Mesendoderm (in vitro differentiated cells): Measurements from ENCODE around the gene ARHGAP26.

Experiments
- DNase-seq: peaks from one replicate; pipeline ENCODE4 v3.0.0; 2013
- H2AK5ac ChIP-seq: 2 replicates; pipeline ENCODE4 v1.6.1; 2013; ENCODE audit warnings: low read length, inconsistent platforms
- H2BK120ac ChIP-seq: 2 replicates; pipeline ENCODE4 v1.6.1; 2013; ENCODE audit warnings: low read depth, mild to moderate bottlenecking, low read length, moderate library complexity, mixed read lengths
- H2BK15ac ChIP-seq: replicated peaks from 2 replicates; pipeline ENCODE4 v1.6.1; 2013; ENCODE audit warnings: low read depth, mild to moderate bottlenecking, moderate library complexity
- H2BK5ac ChIP-seq: 2 replicates; pipeline ENCODE4 v1.6.1; 2013; ENCODE audit warnings: low read length, inconsistent platforms
- H3K18ac ChIP-seq: 2 replicates; pipeline ENCODE4 v1.6.1; 2013; ENCODE audit warnings: mild to moderate bottlenecking, low read length, mixed read lengths
- H3K23ac ChIP-seq: one replicate; pipeline ENCODE4 v1.6.1; 2013; ENCODE audit warnings: low read length
- H3K27ac ChIP-seq: 2 replicates; pipeline ENCODE4 v1.5.1; 2013; ENCODE audit warnings: low read depth, mild to moderate bottlenecking, inconsistent platforms, low read length, moderate library complexity
- H3K27me3 ChIP-seq: 2 replicates; pipeline ENCODE4 v1.6.1; 2013; ENCODE audit warnings: low read length, control low read depth, mild to moderate bottlenecking, inconsistent platforms; ENCODE audit not compliant: insufficient read depth, poor library complexity
- H3K36me3 ChIP-seq: 2 replicates; pipeline ENCODE4 v1.6.1; 2013; ENCODE audit warnings: low read length, inconsistent platforms; ENCODE audit not compliant: control insufficient read depth, insufficient read depth
- H3K4ac ChIP-seq: one replicate; pipeline ENCODE4 v1.6.1; 2013; ENCODE audit warnings: low read depth, mild to moderate bottlenecking, low read length, moderate library complexity
- H3K4me1 ChIP-seq: 2 replicates; pipeline ENCODE4 v1.6.1; 2013; ENCODE audit warnings: low read depth, low read length, inconsistent platforms; ENCODE audit not compliant: control insufficient read depth
- H3K4me2 ChIP-seq: 2 replicates; pipeline ENCODE4 v1.6.1; 2013; ENCODE audit warnings: low read length
- H3K4me3 ChIP-seq: 2 replicates; pipeline ENCODE4 v1.5.1; 2013; ENCODE audit warnings: mild to moderate bottlenecking, low read length
- H3K56ac ChIP-seq: one replicate; pipeline ENCODE4 v1.6.1; 2013; ENCODE audit warnings: low read length
- H3K79me1 ChIP-seq: 2 replicates; pipeline ENCODE4 v1.6.1; 2013; ENCODE audit warnings: low read length, inconsistent platforms
- H3K79me2 ChIP-seq: 2 replicates; pipeline ENCODE4 v1.6.1; 2013; ENCODE audit warnings: mild to moderate bottlenecking, low read length; ENCODE audit not compliant: control insufficient read depth, insufficient read depth
- H3K9ac ChIP-seq: 2 replicates; pipeline ENCODE4 v1.6.1; 2013; ENCODE audit warnings: low read length, inconsistent platforms
- H4K5ac ChIP-seq: one replicate; pipeline ENCODE4 v1.6.1; 2013; ENCODE audit warnings: low read length
- H4K8ac ChIP-seq: one replicate; pipeline ENCODE4 v1.6.1; 2013; ENCODE audit warnings: low read depth, mild to moderate bottlenecking, control low read depth, low read length, moderate library complexity
- WGBS: extraction: QIAGEN DNeasy Blood & Tissue Kit; methylation state at CpG from one replicate; pipeline ENCODE4 v1.1.7; 2013; ENCODE audit warnings: low lambda C conversion rate, missing lambda C conversion rate; ENCODE audit not compliant: insufficient coverage; ENCODE audit errors: extremely low coverage; 5-methylcytosine and 5-hydroxymethylcytosine counted together

The ARHGAP26 gene

DNA sequence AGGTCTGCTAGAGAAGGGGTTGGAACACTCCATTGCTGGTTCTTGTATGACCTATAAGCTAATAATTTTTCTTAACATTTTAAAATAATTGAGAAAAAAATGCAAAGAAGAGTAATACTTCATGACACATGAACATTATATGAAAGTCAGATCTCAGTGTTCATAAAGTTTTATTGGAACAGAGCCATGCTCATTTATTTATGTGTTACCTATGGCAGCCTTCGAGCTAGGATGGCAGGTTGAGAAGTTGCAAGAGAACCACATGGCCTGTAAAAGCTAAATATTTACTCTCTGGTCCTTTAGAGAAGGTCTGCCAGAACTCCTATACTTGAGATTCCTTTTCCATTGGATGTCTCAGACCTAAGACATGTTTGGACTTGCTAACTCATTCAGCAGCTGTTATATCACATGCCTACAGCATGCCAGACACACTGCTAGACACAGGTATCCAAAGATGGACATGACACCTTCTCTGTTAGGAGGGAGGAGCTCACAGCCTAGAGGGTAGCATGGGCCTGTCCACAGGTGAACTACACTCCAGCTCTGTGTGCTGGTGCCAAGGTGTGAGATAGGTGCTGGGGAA, 304.3 kb downstream of the ARHGAP26 start:
- no CpG with 5 or more reads among the region's 1 CpG for WGBS
- no peak for DNase-seq
- no peaks in the 10 kb centered on the region for H3K36me3 ChIP-seq

DNA sequence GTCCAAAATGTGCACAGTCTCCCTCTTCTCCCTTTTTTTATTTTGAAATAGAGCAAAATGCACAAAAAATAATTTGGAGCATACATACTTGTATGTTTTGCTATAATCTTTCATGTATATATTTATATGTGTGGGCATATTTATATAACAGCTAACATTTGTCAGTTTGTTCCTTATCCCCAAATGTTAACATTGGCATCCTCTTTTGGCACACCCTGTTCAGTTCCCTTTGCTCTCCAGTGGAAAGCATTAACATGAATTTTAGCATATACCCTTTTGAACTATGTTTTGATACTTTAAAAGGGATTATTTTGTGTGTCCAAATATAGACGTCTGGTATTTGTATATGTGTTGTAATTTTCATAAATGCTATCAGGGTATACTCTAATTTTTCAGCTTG, 306.2 kb downstream of the ARHGAP26 start:
- Histone ChIP-seq H3K27ac (no peak overlapping the region), H3K36me3 (no peaks in the 10 kb centered on the region), H3K4me1 (peaks cover 7% of the 10 kb centered on the region), H2BK5ac (no peak overlapping the region), H3K79me1 (no peaks in the 10 kb centered on the region), H3K9ac (no peak overlapping the region), H3K79me2 (no peaks in the 10 kb centered on the region), H3K18ac (no peak overlapping the region), H3K27me3 (no peaks in the 10 kb centered on the region), H2BK15ac (no peak overlapping the region), H3K23ac (no peak overlapping the region), H3K4me3 (no peak overlapping the region), H3K4me2 (no peak overlapping the region), H4K5ac (no peak overlapping the region), H2BK120ac (no peak overlapping the region), H3K56ac (no peak overlapping the region), H3K4ac (no peak overlapping the region), H2AK5ac (no peak overlapping the region), H4K8ac (no peak overlapping the region)
- DNase-seq: no peak
- WGBS: no CpG with 5 or more reads among the region's 1 CpG

More for the DNA sequence above, 304.3 kb downstream of the ARHGAP26 start:
- peaks cover 7% of the 10 kb centered on the region for H3K4me1 ChIP-seq
- no peaks in the 10 kb centered on the region for H3K79me2 ChIP-seq
- no peak overlapping the region for H3K23ac ChIP-seq
- no peak overlapping the region for H2BK15ac ChIP-seq
- no peak overlapping the region for H2BK5ac ChIP-seq
- H3K9ac ChIP-seq: no peak overlapping the region
- no peak overlapping the region for H3K56ac ChIP-seq
- H3K27ac ChIP-seq: no peak overlapping the region
- H2BK120ac ChIP-seq: no peak overlapping the region
- H3K4me3 ChIP-seq: no peak overlapping the region
- no peak overlapping the region for H4K5ac ChIP-seq
- H3K27me3 ChIP-seq: no peaks in the 10 kb centered on the region
- H3K18ac ChIP-seq: no peak overlapping the region
- no peak overlapping the region for H3K4me2 ChIP-seq
- H4K8ac ChIP-seq: no peak overlapping the region
- no peaks in the 10 kb centered on the region for H3K79me1 ChIP-seq
- no peak overlapping the region for H3K4ac ChIP-seq
- H2AK5ac ChIP-seq: no peak overlapping the region

DNA sequence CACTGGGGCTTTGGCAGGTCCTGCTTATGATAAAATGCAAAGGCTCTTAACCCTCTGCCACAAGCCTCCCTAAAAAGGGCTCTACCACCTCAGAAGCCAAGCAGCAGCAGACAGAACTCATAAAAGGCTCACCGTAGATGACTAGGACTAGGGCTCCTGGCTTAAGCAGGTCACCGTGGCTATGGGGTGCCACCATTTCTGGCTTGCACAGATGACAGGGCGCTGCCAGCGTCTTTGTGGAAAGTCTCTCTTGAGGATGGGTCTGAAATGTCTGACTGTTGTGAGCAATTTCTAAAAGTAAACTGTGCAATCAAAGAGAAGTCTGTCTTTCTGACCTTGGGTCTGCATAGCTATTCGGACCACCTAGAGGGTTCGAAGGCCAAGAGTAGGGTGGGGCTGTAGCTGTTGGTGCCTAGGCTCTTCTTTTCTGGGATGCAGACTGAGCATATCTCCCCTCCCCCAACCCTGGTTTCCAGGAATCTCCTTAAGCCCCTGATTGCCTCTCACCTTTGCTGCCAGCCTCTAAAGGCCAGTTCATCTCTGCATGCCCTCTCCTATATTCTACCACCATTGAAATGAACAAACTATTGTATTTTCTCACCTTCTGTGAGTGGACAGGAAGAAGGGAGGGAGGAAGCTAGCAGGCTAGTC, 307.4 kb downstream of the ARHGAP26 start:
- H3K4me3 ChIP-seq: no peak overlapping the region

DNA sequence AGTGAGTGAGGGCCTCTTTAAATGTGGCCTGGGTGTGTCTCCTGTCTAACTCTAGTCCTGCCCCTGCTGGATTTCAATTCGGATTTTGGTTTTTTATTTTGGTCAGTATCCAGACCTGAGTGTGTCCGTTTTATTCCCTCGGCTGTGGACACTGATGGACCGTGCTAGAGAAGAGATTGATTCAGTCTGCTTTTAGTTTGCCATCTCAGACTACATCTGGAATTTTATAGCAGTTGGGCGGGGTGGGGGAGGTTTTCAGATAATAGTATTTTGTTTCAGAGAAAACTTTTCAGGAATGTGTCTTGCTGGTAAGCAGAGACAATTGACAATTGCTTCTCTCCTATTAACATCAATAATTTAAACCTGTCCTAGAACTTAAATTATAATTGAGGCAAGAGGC, 308.1 kb downstream of the ARHGAP26 start:
- H3K4ac ChIP-seq: peak overlapping the region; percentile 50
- H3K9ac ChIP-seq: no peak overlapping the region
- H3K36me3 ChIP-seq: no peaks in the 10 kb centered on the region
- peaks cover 7% of the 10 kb centered on the region for H3K4me1 ChIP-seq
- H3K23ac ChIP-seq: no peak overlapping the region
- no peak for DNase-seq
- H4K8ac ChIP-seq: no peak overlapping the region
- no peaks in the 10 kb centered on the region for H3K79me2 ChIP-seq
- no peaks in the 10 kb centered on the region for H3K27me3 ChIP-seq
- no CpG with 5 or more reads among the region's 5 CpGs for WGBS
- no peak overlapping the region for H2AK5ac ChIP-seq
- no peak overlapping the region for H4K5ac ChIP-seq
- H3K18ac ChIP-seq: peak overlapping the region; percentile 85
- no peak overlapping the region for H2BK120ac ChIP-seq
- no peaks in the 10 kb centered on the region for H3K79me1 ChIP-seq
- no peak overlapping the region for H3K4me3 ChIP-seq
- H2BK5ac ChIP-seq: no peak overlapping the region
- H2BK15ac ChIP-seq: no peak overlapping the region
- peak overlapping the region; percentile 37 for H3K56ac ChIP-seq
- no peak overlapping the region for H3K27ac ChIP-seq
- no peak overlapping the region for H3K4me2 ChIP-seq

More for the DNA sequence above, 307.4 kb downstream of the ARHGAP26 start:
- Histone ChIP-seq H3K27ac (no peak overlapping the region), H3K56ac (no peak overlapping the region), H4K8ac (no peak overlapping the region), H3K4me2 (no peak overlapping the region), H3K79me1 (no peaks in the 10 kb centered on the region), H3K36me3 (no peaks in the 10 kb centered on the region), H2BK120ac (peak overlapping the region; percentile 77), H3K23ac (no peak overlapping the region), H3K27me3 (no peaks in the 10 kb centered on the region), H3K18ac (peak overlapping the region; percentile 85), H4K5ac (no peak overlapping the region), H2AK5ac (no peak overlapping the region), H2BK15ac (no peak overlapping the region), H3K4ac (peak overlapping the region; percentile 72), H3K9ac (no peak overlapping the region), H2BK5ac (no peak overlapping the region), H3K4me1 (peaks cover 7% of the 10 kb centered on the region), H3K79me2 (no peaks in the 10 kb centered on the region)
- DNase-seq: no peak
- WGBS: no CpG with 5 or more reads among the region's 6 CpGs

DNA sequence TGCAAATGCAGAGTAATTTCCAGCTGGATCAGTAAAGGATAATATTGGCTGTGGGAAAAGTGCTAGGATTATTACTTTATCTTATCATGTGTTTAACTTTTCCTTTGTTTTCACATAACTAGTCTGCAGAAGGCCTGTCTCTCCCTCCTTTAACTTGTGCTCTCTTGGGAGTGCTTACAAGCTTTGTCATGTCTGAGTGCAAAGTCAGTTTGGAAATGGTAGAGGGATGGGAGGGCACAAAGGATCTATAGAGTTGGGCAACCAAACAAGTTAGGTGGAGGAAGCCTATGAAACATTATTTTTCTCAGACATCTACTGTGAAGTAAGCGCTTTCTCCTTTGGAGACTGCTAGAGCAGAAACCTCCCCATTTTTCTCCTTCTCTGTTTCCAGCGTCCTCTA, 308.8 kb downstream of the ARHGAP26 start:
- Histone ChIP-seq H2AK5ac (no peak overlapping the region), H3K23ac (no peak overlapping the region), H2BK120ac (no peak overlapping the region), H3K56ac (no peak overlapping the region), H3K27ac (no peak overlapping the region), H4K8ac (no peak overlapping the region), H3K4me1 (peaks cover 7% of the 10 kb centered on the region), H3K4me3 (no peak overlapping the region), H3K4ac (no peak overlapping the region), H3K79me2 (no peaks in the 10 kb centered on the region), H3K18ac (peak overlapping the region; percentile 16), H3K9ac (no peak overlapping the region), H3K27me3 (no peaks in the 10 kb centered on the region), H3K36me3 (no peaks in the 10 kb centered on the region), H4K5ac (no peak overlapping the region), H3K79me1 (no peaks in the 10 kb centered on the region), H2BK5ac (no peak overlapping the region), H2BK15ac (no peak overlapping the region), H3K4me2 (no peak overlapping the region)
- WGBS: no CpG with 5 or more reads among the region's 2 CpGs
- DNase-seq: no peak

DNA sequence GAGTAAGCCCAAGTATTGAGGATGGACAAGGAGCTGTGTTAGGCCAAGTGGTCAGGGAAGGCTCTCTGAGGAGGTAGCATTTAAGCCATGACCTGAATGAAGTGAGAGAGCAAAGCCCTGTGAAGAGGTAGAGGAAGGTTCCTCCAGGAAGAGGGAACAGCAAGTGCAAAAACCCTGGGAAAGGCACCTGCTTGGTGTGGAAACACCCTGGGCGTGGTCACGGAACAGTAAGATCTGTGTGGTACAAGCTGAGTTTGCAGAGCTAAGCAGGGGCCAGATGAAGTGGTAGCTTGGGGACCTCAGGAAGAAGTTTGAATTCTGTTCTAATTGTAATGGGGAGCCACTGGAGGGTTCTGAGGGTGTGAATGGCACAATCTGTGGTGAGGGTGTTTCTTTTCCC, 310.2 kb downstream of the ARHGAP26 start:
- Histone ChIP-seq H3K4me1 (peaks cover 7% of the 10 kb centered on the region), H2BK5ac (no peak overlapping the region), H3K4me2 (no peak overlapping the region), H3K79me1 (no peaks in the 10 kb centered on the region), H3K27me3 (no peaks in the 10 kb centered on the region), H3K36me3 (no peaks in the 10 kb centered on the region), H3K18ac (no peak overlapping the region), H3K23ac (no peak overlapping the region), H3K4ac (no peak overlapping the region), H2BK15ac (no peak overlapping the region), H4K8ac (no peak overlapping the region), H3K56ac (no peak overlapping the region), H3K79me2 (no peaks in the 10 kb centered on the region), H2BK120ac (no peak overlapping the region), H3K27ac (no peak overlapping the region), H3K9ac (no peak overlapping the region), H4K5ac (no peak overlapping the region), H3K4me3 (no peak overlapping the region), H2AK5ac (no peak overlapping the region)
- no peak for DNase-seq
- no CpG with 5 or more reads among the region's 2 CpGs for WGBS
